NOMO-1 (cell line): Measurements from ENCODE around the gene TNFRSF18.
A peak's percentile ranks its signal among the peaks of the same experiment; 100 is the strongest.

Experiments used
- DNase-seq, 2 experiments: peaks; one replicate each; lab custom pipeline; 2025; ENCODE audit not compliant: unreplicated experiment in 2 of 2; lab: John Stamatoyannopoulos, UW

Gene TNFRSF18

GRCh38 chr1:1167841-1168450, 38.4 kb downstream of the TNFRSF18 start:
- DNase-seq, result no peak

DNA sequence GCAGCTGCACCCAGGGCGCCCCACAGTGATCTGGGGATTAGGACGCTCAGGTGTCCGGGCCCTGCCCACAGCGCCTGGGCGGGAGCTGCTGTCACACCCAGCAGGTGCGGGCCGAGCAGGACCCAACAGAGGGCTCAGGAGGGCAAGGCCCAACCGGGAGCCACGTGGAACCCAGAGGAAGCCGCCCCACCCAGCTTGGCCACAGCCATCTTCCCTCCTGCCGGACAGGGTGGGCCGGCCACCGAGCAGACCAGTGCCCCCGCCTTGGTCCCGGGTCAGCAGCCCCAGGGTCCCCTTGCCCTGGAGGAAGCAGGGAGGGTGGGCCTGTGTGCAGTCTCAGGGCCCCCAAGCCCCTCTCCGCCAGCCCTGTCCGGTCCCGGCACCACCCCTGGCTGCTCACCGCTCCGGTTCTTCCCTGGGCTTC, 39.0 kb downstream of the TNFRSF18 start:
- DNase-seq, result no peak

DNA sequence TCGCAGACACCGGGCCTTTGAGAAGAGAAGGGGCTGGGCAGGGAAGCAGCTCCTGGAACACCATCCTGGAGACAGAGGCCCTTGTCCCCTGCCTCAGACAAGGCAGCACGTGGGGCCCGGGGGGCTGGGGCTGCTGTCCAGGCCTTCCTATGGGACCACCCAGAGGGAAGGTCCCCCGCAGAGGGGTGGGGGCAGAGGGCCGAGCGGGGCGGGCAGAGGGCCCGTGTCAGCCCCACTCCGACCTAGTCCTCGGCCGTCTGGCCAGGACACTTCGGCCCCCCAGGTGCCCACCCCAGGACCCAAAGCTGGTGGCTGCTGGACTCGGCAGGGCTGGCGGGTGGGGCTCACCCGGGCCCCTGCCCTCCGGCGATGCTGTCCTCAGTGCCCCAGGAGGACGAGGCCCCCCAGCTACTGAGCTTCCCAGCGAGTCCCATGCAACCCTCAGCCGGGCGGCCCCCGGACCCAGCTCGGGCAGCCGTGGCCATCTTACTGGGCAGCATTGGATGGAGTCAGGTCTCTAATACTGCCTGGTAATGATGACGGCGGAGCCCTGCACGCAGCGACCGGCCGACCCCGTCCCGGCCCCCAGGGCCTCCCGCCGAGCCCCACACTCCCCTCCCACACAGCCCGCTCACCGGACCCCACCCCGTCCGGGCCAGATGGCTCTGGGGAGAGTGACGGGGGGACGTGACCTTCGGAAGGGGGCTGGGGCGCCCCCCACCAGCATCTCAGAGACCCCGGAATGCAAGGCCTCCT, 39.6 kb downstream of the TNFRSF18 start:
- no peak for DNase-seq

- no peak for DNase-seq
Observed at GRCh38 chr1:1165900-1166421, 40.4 kb downstream of the TNFRSF18 start.

DNA sequence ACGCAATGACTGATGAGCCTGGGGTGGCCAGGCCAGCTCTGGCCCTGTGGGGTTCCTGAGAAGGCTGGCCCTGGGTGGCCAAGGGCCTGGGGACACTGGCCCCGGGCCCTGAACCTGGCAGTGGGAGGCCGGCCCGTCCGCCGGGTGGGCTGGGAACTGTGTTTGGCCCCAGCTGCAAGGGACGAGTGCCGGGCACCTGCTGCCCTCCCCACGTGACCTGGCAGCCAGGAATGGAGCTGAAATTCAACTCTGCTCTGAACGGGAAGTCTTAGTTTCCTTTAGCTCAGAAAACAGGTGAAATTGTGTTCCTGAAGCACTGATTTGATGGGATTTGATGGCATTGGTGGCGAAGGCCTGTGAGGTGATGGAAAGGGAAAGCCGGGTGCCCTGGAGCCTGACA, 40.9 kb downstream of the TNFRSF18 start:
- no peak for DNase-seq

GRCh38 chr1:1164701-1165451, 41.5 kb downstream of the TNFRSF18 start:
- no peak for DNase-seq

GRCh38 chr1:1164361-1164700, 42.1 kb downstream of the TNFRSF18 start:
- DNase-seq, result no peak

DNA sequence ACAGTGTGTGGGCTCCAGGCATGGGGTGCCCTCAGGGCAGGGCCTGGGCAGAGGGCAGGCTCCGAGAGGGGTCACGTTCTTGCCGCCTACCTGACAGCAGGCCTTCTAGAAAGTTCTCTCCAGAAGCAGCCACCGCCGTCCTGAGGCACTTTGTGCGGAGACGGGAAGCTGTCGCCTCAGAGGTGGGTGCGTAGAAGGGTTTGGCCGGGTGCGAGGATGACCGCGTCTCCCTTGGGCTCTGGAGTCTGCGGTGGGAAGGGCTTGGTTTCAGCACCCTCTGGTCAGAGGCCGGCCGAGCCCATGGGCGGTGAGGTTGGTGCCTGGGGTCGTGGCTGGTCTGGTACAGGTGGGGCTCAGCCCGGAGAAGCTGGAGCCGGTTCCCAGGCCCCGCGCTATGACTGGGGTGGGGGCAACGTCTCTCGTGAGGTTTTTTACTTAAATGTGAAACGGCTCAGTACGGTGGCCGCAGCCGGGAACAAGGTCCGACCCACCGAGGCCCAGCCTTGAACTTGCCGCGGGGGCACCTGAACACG, 42.8 kb downstream of the TNFRSF18 start:
- no peak for DNase-seq

DNA sequence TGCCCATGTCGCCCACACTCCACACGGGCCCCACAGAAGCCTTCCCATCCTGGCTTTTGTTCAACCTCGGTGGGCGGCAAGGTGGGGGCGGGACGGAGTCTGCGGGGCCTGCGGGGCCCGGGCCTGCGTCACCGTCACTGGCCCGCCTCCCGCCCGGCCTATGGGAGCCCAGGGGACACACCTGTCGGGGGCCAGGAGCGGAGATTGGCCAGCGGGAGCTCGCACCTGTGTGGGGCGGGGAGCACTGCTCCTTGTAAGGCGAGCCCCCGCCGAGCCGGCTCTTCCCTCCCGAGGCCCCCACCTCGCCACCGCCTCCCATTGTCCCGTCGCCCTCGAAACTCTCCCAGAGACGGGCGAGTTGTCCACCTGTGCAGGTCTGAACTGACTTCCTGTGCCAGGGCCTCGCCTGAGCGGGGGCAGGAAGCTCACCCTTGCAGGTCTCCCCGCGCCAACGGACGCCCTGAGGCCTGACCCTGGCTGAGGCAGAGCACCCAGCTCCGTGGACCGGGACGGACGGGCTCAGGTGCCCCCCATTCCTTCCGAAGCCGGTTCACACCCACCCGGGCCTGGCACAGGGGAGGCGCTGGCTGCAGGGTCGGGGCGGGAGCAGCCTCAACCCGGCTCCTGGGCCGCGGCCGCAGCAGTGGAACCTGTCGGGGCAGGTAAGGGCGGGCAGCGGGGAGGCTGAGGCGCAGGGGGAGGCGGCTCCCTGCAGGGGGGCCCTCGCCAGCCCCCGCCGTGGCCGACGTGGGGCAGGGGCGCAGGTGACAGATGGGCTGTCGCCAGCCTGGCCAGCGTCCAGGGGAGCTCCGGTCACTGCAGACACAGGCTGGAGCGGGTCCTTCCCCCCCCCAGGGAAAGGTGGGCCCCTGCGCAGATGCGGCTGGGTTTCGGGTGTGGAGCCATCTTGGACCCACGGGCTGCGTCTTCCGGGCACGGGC, 43.5 kb downstream of the TNFRSF18 start:
- no peak for DNase-seq

DNA sequence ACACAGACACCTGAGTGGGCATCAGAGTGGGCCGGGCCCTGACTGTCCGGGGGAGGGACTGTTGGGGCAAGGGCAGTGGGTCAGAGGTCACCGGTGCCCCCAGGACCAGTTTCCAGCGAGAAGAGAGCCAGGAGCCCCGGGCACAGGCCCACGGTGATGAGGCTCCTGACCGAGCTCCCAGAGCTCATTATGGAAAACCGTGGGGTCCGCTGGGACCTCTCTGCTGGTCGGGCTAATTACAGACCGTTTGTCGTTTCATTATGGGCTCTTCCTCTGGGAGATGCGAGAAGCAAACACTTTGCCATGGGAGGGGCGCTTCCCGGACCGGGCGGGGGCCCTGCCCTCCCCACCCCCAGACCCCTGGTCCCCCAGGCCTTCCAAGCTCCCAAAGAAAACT, 44.7 kb downstream of the TNFRSF18 start:
- DNase-seq, result no peak

GRCh38 chr1:1161078-1161682, 45.2 kb downstream of the TNFRSF18 start:
- DNase-seq, result no peak

- no peak for DNase-seq
Observed at GRCh38 chr1:1160281-1160930, 46.0 kb downstream of the TNFRSF18 start.

GRCh38 chr1:1157914-1158710, 48.3 kb downstream of the TNFRSF18 start:
- DNase-seq, result peak; percentile 16 to 32

DNA sequence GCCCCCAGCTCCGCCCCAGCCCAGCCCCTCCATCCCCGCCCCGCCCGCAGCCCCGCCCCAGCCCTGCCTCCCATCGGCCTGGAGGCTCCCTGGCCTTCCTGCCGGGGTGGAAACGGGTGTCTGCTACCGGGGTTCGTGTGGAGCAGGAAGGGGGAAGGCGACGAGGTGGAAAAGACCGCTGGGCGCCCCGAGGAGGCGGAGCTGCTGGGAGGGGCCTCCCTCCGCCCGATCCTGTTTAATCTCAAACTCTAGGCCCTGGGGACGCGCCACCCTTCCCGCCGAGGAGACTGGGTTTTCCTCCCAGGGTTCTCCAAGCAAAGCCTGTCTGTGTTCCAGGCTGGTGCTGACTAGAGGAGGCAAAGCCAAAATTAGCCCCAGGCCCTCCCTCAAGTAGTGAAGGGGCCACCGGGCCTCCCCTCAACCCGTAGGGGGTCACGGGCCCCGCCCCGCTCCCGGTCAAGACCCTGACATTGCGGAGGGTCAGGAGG, 48.9 kb downstream of the TNFRSF18 start:
- DNase-seq, result peak; percentile 81 to 85

DNA sequence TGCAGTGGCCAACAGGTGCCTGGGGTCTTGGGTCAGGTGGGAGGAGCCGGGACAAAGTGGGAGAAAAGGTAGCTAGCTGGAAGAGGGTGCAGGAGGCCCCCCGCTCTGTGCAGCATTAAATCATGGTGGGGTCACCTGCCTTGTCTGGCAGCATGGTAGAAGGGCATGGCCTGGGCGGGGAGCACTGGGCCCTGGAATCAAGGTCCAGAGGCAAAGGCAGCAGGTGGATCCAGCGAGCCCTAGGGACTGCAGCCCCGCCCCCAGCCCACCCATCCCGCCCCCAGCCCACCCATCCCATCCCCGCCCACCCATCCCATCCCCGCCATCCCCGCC, 49.4 kb downstream of the TNFRSF18 start:
- DNase-seq, result no peak

GRCh38 chr1:1156140-1157032, 50.0 kb downstream of the TNFRSF18 start:
- DNase-seq, result no peak

DNA sequence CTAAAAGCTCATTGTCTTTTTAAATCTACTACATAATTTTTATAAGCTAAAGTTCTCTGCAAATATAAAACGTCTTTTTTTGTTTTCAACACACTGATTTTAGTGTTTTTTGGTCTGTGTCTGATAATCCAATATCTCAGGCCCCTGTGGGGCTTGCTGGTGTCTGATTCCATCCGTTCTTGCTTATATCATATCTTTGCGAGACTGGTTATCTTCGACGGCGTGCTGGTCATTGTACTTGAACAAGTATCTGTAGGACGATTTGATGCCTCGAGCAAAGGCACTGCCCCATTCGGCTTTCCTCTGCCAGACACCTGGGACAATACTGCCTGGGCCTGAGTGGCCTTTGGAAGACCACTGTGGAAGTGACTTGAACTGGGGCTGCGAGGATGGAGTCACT, 51.1 kb downstream of the TNFRSF18 start:
- no peak for DNase-seq

DNA sequence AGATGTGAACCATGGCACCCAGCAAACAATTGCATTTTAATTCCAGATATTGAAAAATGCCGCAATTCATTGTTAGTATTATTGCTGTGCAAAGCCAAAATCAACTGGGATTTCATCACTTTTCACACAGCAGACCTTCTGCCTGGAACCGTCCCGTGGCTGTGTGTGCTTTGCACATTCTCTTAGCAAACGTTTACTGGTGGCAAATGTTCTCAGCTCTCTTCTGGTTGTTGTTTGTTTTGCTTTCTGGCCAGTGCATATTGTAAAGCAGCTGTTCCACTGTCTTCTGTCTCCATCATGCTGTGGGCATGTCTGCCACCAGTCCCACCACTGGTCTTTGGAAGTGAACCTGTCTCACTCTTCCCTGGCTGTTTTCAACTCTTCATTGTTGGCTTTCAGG, 52.5 kb downstream of the TNFRSF18 start:
- DNase-seq, result no peak
